Small intestine (tissue), 7 donors: ENCODE measurements around the gene CYTL1. TPM values are rescaled to one million over a fixed set of nuclear protein-coding genes. Genes with fewer than 3 reads are reported as not detected.
"Not testable (repeated sequence)": the region's sequence is repeated elsewhere in the genome, so short reads cannot be mapped to it uniquely, and the experiment has no call there.

Experiments used
- DNase-seq, 2 donors: peaks; one replicate each; pipeline versions ENCODE4 v3.0.0 to v3.0.0-alpha.2; 2013
- FAIRE-seq: peaks from 2 replicates; lab custom pipeline; 2012; peaks lifted over from hg19 to GRCh38; lab: Jason Lieb, UNC
- H3K27ac ChIP-seq, 3 donors: one replicate each; pipeline ENCODE4 v1.5.1; 2013; ENCODE audit warnings: low read length in 2 of 3, mild to moderate bottlenecking in 2 of 3, control low read depth in 1 of 3, inconsistent platforms in 1 of 3, low read depth in 1 of 3, moderate library complexity in 1 of 3
- H3K27me3 ChIP-seq, 3 donors: one replicate each; pipeline ENCODE4 v1.6.1; 2013; ENCODE audit warnings: low read length in 3 of 3, inconsistent platforms in 1 of 3; ENCODE audit not compliant: control insufficient read depth in 3 of 3, insufficient read depth in 3 of 3
- H3K36me3 ChIP-seq, 3 donors: one replicate each; pipeline ENCODE4 v1.6.1; 2013; ENCODE audit warnings: low read length in 3 of 3, inconsistent platforms in 1 of 3, low read depth in 1 of 3, mild to moderate bottlenecking in 1 of 3, moderate library complexity in 1 of 3; ENCODE audit not compliant: control insufficient read depth in 3 of 3, insufficient read depth in 2 of 3
- H3K4me1 ChIP-seq, 3 donors: one replicate each; pipeline ENCODE4 v1.6.1; 2013; ENCODE audit warnings: low read length in 2 of 3, inconsistent platforms in 1 of 3, low read depth in 1 of 3, mild to moderate bottlenecking in 1 of 3, moderate library complexity in 1 of 3; ENCODE audit not compliant: control insufficient read depth in 3 of 3, insufficient read depth in 2 of 3
- H3K4me3 ChIP-seq, 3 donors: one replicate each; pipeline ENCODE4 v1.5.1; 2013; ENCODE audit warnings: low read length in 3 of 3, control low read depth in 1 of 3, inconsistent platforms in 1 of 3, low read depth in 1 of 3, mild to moderate bottlenecking in 1 of 3, moderate library complexity in 1 of 3
- H3K9me3 ChIP-seq, 2 donors: one replicate each; pipeline ENCODE4 v1.6.1; 2013; ENCODE audit warnings: low read depth in 1 of 2, low read length in 1 of 2; ENCODE audit not compliant: control insufficient read depth in 2 of 2, insufficient read depth in 1 of 2
- WGBS, 3 donors: extraction: QIAGEN DNeasy Blood & Tissue Kit; methylation state at CpG; one replicate each; pipeline ENCODE4 v1.1.7; 2013; 5-methylcytosine and 5-hydroxymethylcytosine counted together
- polyA plus RNA-seq, 4 donors: library from polyadenylated mRNA; stranded (reverse) in 3 of 4; unstranded in 1 of 4; fragments of 200-250 nt in 3 of 4; fragments of 120-200 nt in 1 of 4; gene quantifications; one replicate each; pipeline versions ENCODE4 v1.2.1 to v1.2.3, GENCODE V29; 2013
- donor health status: healthy with polysubstance abuse.
- donor health status: control.
- donor health status: control.
- donor health status: Bipolar disorder and iron deficiency.
- donor health status: healthy.

Gene CYTL1
- polyA plus RNA-seq, 4 donors: 0.36 to 4.0 (median 0.81) TPM; not detected in 1

DNA sequence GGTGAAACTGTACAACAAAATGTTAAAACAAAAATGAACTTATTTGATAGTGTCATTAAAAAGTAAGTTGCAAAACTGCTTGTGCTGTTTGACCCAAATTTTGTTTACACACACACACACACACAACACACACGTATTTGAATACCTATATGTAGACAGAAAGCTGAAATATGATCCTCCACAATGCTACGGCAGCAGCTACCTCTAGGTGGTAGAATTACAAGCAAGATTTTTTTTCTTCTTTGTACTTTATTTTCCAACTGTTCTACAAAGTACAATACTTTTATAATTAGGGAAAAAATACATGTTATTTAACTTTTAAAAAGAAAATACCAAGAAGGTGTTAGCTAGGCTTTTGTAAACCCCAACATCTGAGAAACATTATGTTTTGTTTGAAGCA, 1.2 kb downstream of the CYTL1 start:
- H3K4me1 ChIP-seq: no peaks in the 10 kb centered on the region
- H3K9me3 ChIP-seq: peaks cover 0 to 6% of the 10 kb centered on the region in 2 donors
- FAIRE-seq: no peak
- H3K27me3 ChIP-seq: peaks cover 0 to 16% (median 8%) of the 10 kb centered on the region in 3 donors
- no peak for DNase-seq
- no peak overlapping the region for H3K4me3 ChIP-seq
- H3K36me3 ChIP-seq: no peaks in the 10 kb centered on the region
- WGBS, 3 donors: 12 to 33% (median 18%) methylated on average over 2 of the region's 2 CpGs
- no peak overlapping the region for H3K27ac ChIP-seq

DNA sequence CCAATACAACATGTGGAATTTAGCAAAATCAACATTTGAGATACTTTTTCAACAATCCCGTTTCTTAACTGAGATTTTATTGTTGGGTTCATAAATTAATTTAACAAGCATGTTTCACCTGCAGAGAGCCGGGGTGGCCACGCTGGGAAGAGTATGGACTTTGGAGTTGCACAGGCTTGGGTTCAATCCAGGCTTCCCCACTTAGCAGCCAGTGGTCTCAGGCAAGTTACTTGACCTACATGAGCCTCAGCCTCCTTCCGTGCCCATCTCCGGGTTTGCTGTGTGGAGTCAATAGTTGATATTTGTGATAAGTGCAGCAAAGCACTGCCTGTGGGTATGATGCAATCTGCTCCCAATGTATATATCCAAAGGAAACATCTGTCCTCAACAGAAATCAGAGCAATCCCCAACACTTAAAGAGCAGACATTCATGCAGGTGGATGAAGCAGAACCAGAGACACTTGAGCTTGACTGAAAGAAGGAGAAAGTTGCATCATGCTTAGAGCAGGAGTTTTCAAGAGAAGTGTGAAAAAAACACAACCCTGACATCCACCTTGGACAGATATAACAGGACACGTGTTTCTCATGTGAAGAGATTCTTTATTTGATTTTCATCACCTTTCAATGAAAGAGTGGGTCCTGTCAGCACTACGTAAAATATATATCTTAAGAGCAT, 5.1 kb downstream of the CYTL1 start:
- 46 to 60% (median 47%) methylated on average over 7 of the region's 7 CpGs for WGBS, 3 donors
- no peaks in the 10 kb centered on the region for H3K36me3 ChIP-seq
- no peaks in the 10 kb centered on the region for H3K4me1 ChIP-seq
- no peak for FAIRE-seq
- H3K27ac ChIP-seq: no peak overlapping the region
- no peak for DNase-seq
- H3K27me3 ChIP-seq: peaks cover 0 to 11% (median 8%) of the 10 kb centered on the region in 3 donors
- no peaks in the 10 kb centered on the region for H3K9me3 ChIP-seq
- H3K4me3 ChIP-seq: no peak overlapping the region

- no peak for FAIRE-seq
- H3K4me1 ChIP-seq: no peaks in the 10 kb centered on the region
- DNase-seq: no peak
- WGBS, 3 donors: 34 to 67% (median 50%) methylated on average over 2 of the region's 2 CpGs
- no peaks in the 10 kb centered on the region for H3K36me3 ChIP-seq
- H3K4me3 ChIP-seq: no peak overlapping the region
- H3K9me3 ChIP-seq: no peaks in the 10 kb centered on the region
- H3K27ac ChIP-seq: no peak overlapping the region
- peaks cover 0 to 7% (median 4%) of the 10 kb centered on the region in 3 donors for H3K27me3 ChIP-seq
Measured at GRCh38 chr4:5012958-5013357, 6.3 kb downstream of the CYTL1 start.

DNA sequence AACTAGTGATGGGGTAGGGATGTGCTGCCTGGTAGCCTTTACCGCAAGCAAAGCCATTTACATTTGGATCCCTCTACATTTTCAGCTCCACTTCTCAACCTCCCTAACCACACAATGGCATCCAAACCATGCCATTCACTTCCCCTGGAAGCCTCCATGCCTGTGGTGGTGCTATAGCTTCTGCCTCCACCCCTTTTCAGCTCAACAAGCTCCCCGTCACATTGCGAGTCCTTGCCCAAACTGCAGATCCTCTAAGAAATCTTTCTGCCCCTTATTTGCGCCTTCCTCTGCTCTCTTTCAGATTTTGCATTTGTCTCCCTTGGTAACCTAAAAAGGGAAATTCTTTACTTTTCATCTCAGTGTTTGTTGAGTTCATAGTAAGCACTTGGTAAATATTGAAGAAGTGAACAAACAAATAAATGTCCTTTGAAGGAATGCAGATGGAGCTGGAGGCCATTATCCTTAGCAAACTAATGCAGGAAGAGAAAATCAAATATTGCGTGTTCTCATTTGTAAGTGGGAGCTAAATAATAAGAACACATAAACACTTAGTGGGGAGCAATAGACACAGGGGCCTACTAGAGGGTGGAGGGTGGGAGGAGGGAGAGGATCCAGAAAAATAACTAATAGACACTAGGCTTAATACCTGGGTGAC, 6.9 kb downstream of the CYTL1 start:
- FAIRE-seq: no peak
- Histone ChIP-seq H3K4me1 (no peaks in the 10 kb centered on the region), H3K27me3 (peaks cover 0 to 7% (median 4%) of the 10 kb centered on the region in 3 donors), H3K4me3 (no peak overlapping the region), H3K9me3 (no peaks in the 10 kb centered on the region), H3K27ac (no peak overlapping the region), H3K36me3 (no peaks in the 10 kb centered on the region)
- DNase-seq: no peak
- 45 to 68% (median 65%) methylated on average over 5 of the region's 5 CpGs for WGBS, 3 donors

GRCh38 chr4:5010984-5011383, 8.3 kb downstream of the CYTL1 start:
- DNase-seq (no peak), FAIRE-seq (no peak)
- no peaks in the 10 kb centered on the region for H3K27me3 ChIP-seq
- no peak overlapping the region for H3K4me3 ChIP-seq
- no peaks in the 10 kb centered on the region for H3K4me1 ChIP-seq
- no peaks in the 10 kb centered on the region for H3K36me3 ChIP-seq
- H3K9me3 ChIP-seq: no peaks in the 10 kb centered on the region
- no peak overlapping the region for H3K27ac ChIP-seq
- 91 to 94% (median 93%) methylated on average over 2 of the region's 2 CpGs for WGBS, 3 donors

GRCh38 chr4:5009796-5010195, 9.5 kb downstream of the CYTL1 start:
- H3K4me3 ChIP-seq: no peak overlapping the region
- DNase-seq (no peak), FAIRE-seq (no peak)
- 84 to 89% (median 88%) methylated on average over 3 of the region's 3 CpGs for WGBS, 3 donors
- H3K27me3 ChIP-seq: no peaks in the 10 kb centered on the region
- no peaks in the 10 kb centered on the region for H3K9me3 ChIP-seq
- H3K36me3 ChIP-seq: no peaks in the 10 kb centered on the region
- H3K27ac ChIP-seq: no peak overlapping the region
- no peaks in the 10 kb centered on the region for H3K4me1 ChIP-seq

DNA sequence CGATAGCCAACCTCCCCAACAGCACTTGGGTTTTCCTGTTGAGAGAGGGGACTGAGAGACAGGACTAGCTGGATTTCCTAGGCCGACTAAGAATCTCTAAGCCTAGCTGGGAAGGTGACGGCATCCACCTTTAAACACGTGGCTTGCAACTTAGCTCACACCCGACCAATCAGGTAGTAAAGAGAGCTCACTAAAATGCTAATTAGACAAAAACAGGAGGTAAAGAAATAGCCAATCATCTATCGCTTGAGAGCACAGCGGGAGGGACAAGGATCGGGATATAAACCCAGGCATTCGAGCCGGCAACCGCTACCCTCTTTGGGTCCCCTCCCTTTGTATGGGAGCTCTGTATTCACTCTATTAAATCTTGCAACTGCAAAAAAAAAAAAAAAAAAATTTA, 12.3 kb downstream of the CYTL1 start:
- not testable (repeated sequence) for H3K27me3 ChIP-seq, H3K4me1 ChIP-seq, FAIRE-seq, H3K36me3 ChIP-seq, H3K27ac ChIP-seq, DNase-seq, H3K9me3 ChIP-seq, H3K4me3 ChIP-seq
- 80 to 83% (median 83%) methylated on average over 11 of the region's 11 CpGs for WGBS, 3 donors

- H3K36me3 ChIP-seq: no peaks in the 10 kb centered on the region
- no peaks in the 10 kb centered on the region for H3K27me3 ChIP-seq
- H3K27ac ChIP-seq: no peak overlapping the region
- DNase-seq (no peak), FAIRE-seq (no peak)
- WGBS, 3 donors: 80 to 88% (median 83%) methylated on average over 8 of the region's 8 CpGs
- H3K4me1 ChIP-seq: no peaks in the 10 kb centered on the region
- no peaks in the 10 kb centered on the region for H3K9me3 ChIP-seq
- no peak overlapping the region for H3K4me3 ChIP-seq
Measured at GRCh38 chr4:5004496-5004895, 14.8 kb downstream of the CYTL1 start.
